Measurements from ENCODE around the gene SIVA1.

Gene SIVA1

DNA sequence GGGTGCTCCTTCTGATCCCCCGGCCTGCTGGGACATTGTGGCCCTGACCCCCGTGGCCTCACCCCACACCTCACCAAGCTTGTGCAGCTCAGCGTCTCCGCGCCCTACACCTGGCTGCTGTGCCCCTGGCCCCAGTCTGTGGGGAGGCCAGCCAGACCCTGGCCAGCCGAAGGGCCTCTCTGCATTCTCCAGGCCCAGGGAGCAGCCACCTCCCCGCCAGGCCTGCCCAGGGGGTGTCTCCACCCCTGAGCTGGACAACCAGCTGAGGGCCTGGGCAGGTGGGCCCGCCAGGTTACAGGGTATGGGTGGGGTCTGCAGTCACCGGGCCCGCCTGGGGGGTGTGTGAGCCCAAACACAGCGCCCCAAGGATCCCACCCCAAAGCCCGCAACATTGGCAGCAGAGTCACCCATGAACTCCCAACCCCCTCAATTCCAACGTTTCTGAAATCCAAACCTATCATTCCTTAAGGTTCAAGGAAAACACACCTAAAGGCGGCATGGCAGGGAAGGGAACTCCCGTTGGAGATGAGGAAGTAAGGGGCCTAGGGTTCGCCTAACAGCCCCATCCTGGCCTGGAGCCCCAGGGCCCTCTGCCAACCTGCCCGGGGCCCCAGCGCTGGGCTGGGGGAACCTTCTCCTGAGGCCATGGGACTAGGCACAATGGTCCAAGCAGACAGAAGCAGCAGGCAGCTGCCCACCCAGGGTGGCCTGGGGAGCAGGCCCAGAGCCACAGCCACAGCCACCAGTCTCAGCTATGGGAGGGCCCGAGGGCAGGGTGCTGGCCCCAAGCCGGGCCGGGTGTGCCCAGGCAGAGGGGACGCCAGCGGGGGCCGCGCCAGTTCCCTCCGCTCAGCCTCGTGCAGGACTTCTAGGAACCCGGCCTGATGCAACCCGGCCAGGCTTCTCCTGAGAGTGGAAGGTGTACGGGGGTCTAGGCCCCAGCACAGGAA, 34.1 kb downstream of the SIVA1 start:
- DNase-seq, result no peak

- no peak for DNase-seq
Observed at GRCh38 chr14:104787736-104788135, 34.8 kb downstream of the SIVA1 start.

DNA sequence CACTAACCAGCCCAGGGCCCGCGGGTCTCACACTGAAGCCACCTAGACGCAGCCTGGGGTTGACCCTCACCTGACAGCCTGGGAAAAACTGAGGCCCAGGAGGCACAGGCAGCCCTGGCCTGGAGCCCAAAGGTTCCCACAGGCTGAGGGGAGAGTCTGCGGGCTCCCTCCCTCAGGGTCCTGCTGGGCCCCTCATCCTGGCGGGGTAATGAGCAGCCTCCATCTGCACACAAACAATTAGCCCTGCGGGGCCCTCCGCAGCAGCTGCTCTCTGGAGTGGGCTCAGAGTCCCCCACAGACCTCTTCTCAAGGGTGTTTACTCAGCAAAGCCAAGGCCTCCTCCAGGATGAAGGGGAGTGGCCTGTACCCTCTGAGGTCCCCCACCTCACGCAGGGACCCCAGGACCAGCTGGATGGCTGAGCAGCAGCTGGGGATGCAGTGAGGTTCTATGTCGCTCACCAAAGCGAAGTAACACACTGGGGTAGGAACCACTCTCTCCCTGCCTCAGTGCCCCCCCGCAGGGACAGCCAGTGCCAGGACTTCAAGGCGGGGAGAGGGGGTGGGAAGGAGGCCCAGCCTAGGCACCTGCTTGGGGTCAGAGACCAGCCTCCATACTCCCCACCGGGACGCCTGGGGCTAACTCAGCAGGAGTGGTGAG, 35.3 kb downstream of the SIVA1 start:
- DNase-seq, result no peak

GRCh38 chr14:104788873-104789663, 36.1 kb downstream of the SIVA1 start:
- DNase-seq, result no peak

GRCh38 chr14:104789752-104790743, 37.1 kb downstream of the SIVA1 start:
- DNase-seq, result no peak

DNA sequence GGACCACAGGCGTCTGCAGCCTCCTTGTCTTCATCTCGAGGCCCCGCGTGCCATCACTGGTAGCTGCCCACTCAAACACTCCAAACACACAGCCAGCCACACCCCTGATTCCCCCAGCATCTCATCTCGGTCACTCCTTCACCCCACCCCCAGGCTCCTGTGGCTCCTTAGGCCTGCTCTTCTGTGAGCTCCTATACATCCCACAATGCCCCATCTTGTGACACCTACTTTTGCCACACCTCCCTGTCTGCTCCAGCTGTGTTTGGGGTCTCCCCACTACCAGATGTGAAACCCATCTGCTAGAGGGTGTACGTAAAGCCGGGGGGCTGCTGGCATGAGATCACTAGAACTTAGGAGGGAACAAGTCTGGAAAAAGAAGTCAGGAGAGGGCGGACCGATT, 38.5 kb downstream of the SIVA1 start:
- no peak for DNase-seq

DNA sequence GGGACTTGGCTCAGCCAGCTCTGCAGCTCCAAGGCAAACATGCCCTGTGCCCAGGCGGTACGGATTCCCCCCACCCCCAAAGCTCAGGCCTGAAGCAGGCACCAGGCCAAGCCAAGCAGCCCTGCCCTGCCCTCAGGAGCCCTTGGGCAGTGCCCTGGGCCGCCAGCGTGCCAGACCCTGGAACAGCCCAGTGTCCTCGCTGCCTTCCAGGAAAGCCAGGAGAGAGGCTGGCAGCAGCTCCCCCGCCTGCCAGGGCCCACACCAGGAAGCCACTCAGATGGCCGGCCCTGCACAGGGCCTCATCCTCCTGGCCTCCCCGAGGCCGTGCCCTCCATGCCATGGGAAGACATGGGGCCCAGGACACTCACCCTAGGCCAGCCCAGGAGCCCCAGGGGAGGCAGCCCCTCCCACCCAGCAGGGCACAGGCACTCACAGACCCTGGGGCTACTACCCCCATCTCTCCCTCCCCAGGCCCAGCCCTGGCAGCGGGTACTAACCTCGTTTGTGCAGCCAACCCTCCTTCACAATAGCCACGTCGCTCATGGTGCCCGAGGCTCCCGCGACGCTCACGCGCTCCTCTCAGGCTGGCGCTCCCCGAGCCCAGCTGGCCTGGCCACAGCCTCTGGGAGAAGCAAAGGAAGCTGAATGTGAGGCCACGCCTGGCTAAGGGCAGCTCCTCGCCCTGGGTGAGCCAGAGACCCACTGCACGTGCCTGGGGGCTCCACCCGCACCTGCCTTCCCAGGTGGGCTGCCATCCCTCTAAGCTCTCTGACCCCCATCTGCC, 39.3 kb downstream of the SIVA1 start:
- DNase-seq, result no peak

DNA sequence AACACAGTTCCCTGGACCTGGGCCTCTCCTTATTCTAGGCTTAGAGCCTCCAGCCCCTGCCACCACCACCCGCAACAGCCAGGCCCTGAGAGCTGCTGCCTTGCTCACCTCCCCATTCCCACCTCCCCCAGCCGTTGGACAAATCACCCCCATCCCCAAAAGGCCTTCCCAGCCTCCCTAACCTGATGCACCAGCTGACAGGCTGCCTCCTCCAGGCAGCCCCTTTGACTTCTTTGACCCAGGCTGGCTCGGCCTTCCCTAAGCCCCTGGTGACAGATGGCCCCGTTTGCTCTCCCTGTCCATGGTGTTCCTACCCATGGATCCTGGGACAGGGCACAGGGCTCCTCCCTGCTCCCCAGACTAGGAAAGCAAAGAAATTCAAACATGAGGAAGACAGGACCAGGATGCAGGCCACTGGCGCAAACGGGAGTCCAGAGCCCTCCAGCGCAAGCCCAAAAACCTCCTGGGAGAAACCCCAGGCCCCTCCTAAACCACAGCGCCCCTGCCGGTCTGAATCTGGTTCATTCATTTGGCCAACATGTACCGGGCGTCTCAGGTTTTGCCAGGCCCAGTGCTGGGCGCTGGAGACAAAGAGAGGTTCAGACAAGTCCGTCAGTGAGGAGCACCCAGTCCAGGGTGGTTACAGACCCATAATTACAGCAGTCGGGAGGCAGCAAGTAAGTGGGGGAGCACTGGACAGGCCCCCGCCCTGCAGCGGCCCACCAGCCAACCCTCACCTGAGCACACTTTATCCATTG, 40.2 kb downstream of the SIVA1 start:
- DNase-seq, result no peak

- no peak for DNase-seq
Observed at GRCh38 chr14:104793703-104793959, 40.7 kb downstream of the SIVA1 start.

GRCh38 chr14:104794099-104794498, 41.2 kb downstream of the SIVA1 start:
- no peak for DNase-seq

DNA sequence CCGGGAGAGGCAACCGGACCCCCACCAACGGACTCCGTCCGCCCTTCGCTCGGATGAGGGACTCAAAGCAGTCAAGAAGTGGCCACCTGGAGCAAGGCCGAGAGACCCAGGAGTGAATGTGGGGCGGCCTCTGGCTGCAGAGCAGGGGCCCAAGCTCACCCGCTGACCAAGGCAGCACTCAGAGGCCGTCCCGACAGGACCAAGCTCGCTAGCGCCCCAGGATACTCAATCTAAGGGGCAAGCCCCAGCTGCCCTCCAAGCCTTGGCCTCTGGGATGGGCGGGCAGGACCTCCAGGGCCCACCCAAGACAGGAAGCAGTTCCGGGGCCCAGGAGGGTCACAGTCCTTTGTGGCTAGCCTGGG, 41.7 kb downstream of the SIVA1 start:
- no peak for DNase-seq

GRCh38 chr14:104794993-104795780, 42.2 kb downstream of the SIVA1 start, which contains the start of gene AKT1:
TSS of gene AKT1 (minus strand) at chr14:104795748. CDS start at chr14:104792643, 3,105 bp downstream.
- no peak for DNase-seq

DNA sequence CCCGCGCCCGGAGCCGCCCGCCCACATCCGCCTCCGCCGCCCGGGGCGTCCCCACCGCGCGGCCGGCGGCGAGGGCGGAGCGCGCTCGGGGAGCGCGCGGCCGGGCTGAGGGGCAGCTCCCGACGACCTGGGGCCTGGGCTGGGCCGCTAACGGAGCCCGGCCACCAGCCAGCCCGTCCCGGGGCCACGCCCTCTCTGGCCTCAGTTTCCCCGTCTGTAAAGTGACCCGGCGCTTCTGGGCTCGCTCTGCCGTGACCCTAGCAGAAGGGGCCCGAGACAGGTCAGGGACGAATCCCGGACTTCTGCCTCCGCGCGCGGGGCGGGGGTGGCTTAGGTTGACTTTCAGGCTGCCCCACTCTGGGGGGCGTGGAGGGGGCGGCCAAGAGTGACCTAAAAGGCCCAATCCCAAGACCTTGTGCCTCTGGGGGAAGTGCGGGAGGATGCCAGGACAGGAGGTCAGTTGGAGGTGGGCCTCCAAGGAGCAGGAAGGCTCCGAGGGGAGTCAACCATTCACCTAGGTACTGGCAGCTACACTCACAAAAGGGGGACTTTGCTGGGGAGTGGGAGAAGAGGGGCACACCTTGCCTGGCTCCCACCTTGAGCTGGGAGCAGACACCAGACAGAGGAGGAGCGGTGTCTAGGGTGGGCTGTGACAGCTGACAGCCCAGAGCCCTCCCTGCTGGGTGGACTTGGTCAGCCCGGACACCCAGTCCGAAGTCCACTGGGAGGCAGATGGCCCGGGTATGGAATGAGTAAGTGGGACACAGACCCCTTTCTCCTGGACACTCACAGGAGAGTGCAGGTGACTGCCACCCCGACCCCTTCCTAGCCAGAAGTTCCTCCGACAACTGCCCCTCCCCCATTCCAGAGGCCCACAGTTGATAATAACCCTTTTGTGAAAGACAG, 43.1 kb downstream of the SIVA1 start:
- DNase-seq, result no peak

- no peak for DNase-seq
Observed at GRCh38 chr14:104796687-104797081, 43.7 kb downstream of the SIVA1 start.

- DNase-seq, result no peak
Observed at GRCh38 chr14:104797115-104798044, 44.4 kb downstream of the SIVA1 start.

DNA sequence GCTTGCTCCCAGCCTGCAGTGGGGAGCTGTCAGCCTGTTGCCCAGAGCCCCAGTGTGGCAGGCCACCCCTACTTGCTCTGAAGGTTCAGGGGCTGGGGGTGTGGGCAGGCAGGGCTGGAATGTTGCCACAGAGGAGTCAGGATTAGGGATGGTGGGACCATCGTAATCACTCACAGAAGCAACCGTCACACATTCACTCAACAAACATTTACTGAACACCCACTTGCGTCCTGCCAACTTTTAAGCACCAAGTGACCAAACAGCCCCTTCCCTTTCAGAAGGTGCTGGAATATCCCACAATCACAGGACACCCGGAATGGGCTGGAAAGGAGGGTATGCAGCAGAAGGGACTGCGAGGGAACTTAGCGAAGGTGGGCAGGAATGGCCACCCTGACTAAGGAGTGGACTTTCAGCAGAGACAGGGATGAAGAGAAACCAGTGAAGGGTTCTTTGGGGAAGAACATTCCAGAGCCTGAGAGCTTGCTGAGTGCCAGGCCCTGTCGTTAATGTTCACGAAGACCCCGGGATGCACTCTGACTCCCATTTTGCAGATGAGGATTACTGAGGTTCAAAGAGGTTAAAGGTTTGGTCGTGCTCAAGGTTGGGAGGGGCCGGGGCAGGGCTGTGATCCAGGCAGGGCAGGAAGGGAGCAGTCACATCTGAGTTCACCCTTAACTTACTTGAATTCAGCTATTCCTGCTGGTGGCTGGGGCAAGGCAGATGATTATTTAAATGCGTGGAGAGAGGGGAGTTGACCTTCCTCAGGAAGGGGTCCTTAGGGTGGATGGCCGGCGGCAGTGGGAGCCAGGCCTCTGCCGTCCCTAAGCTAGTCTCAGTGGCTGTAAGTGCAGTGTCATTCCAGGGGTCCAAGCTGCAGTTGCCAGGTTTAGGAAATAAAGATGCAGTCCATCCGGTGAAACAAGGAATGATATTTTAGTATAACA, 45.6 kb downstream of the SIVA1 start:
- no peak for DNase-seq

Data from NCI-H748 treated with DMSO at 0.1 percent for 48 hours (cell line).